SK-N-SH treated with all-trans-retinoic acid at 6 μM for 48 hours (cell line): ENCODE measurements around the gene GTF2F2.

ENCODE experiments used
- ATAC-seq: fragments of 200-7000 bp; cut with Tn5 transposase; 3 replicates; pipeline ENCODE4 v1.9.1; 2020; ENCODE audit warnings: mild to moderate bottlenecking, moderate library complexity
- ARNTL ChIP-seq: fragments of 450-650 bp; formaldehyde crosslinking; IDR thresholded peaks from 2 replicates; pipeline ENCODE4 v1.5.0; 2020; ENCODE audit warnings: low read depth, mild to moderate bottlenecking, moderate library complexity, borderline replicate concordance
- BACH2 ChIP-seq: fragments of 250-450 bp; sonication (Bioruptor Pico); IDR thresholded peaks from 2 replicates; pipeline ENCODE4 v1.9.0; 2021; ENCODE audit warnings: mild to moderate bottlenecking, borderline replicate concordance
- CSDC2 ChIP-seq: fragments of 250-450 bp; sonication (Bioruptor Pico); IDR thresholded peaks from 2 replicates; pipeline ENCODE4 v1.5.0; 2020; ENCODE audit warnings: mild to moderate bottlenecking, moderate library complexity
- ESRRG ChIP-seq: fragments of 250-450 bp; sonication (Bioruptor Pico); IDR thresholded peaks from 2 replicates; pipeline ENCODE4 v1.6.1; 2021; ENCODE audit warnings: mild to moderate bottlenecking
- ISL1 ChIP-seq: fragments of 250-450 bp; sonication (Bioruptor Pico); IDR thresholded peaks from 2 replicates; pipeline ENCODE4 v2.1.2; 2022; ENCODE audit warnings: mild to moderate bottlenecking, moderate library complexity
- PPARA ChIP-seq: fragments of 250-450 bp; sonication (Bioruptor Pico); IDR thresholded peaks from 2 replicates; pipeline ENCODE4 v1.5.0; 2020; ENCODE audit warnings: mild to moderate bottlenecking, borderline replicate concordance
- TCF4 ChIP-seq: fragments of 250-450 bp; sonication (Bioruptor Pico); IDR thresholded peaks from 2 replicates; pipeline ENCODE4 v1.8.0; 2021; ENCODE audit warnings: mild to moderate bottlenecking, moderate library complexity, borderline replicate concordance
- TOX ChIP-seq: fragments of 250-450 bp; sonication (Bioruptor Pico); IDR thresholded peaks from 2 replicates; pipeline ENCODE4 v1.8.0; 2021; ENCODE audit warnings: mild to moderate bottlenecking, moderate library complexity, borderline replicate concordance
- ZC3H10 ChIP-seq: fragments of 250-450 bp; sonication (Bioruptor Pico); IDR thresholded peaks from 2 replicates; pipeline ENCODE4 v1.5.1; 2021; ENCODE audit warnings: mild to moderate bottlenecking, moderate library complexity
- ZFP3 ChIP-seq: fragments of 250-450 bp; sonication (Bioruptor Pico); IDR thresholded peaks from 2 replicates; pipeline ENCODE4 v1.5.0; 2020; ENCODE audit warnings: mild to moderate bottlenecking, moderate library complexity
- ZFP30 ChIP-seq: fragments of 450-650 bp; formaldehyde crosslinking; IDR thresholded peaks from 2 replicates; pipeline ENCODE4 v1.5.0; 2022; ENCODE audit warnings: mild to moderate bottlenecking, moderate library complexity
- ZNF565 ChIP-seq: fragments of 450-650 bp; formaldehyde crosslinking; conservative IDR thresholded peaks from 2 replicates; pipeline ENCODE4 v1.5.0; 2020; ENCODE audit warnings: low read depth, mild to moderate bottlenecking, moderate library complexity
- ZNF70 ChIP-seq: fragments of 450-650 bp; formaldehyde crosslinking; IDR thresholded peaks from 2 replicates; pipeline ENCODE4 v1.5.0; 2020; ENCODE audit warnings: mild to moderate bottlenecking, moderate library complexity
- ZNF8 ChIP-seq: fragments of 450-650 bp; formaldehyde crosslinking; IDR thresholded peaks from 2 replicates; pipeline ENCODE4 v1.5.0; 2020; ENCODE audit warnings: mild to moderate bottlenecking, moderate library complexity
- TF ChIP-seq, protein P1 (sequence below): fragments of 250-450 bp; sonication (Bioruptor Pico); IDR thresholded peaks from 2 replicates; pipeline ENCODE4 v1.8.0; 2020; ENCODE audit warnings: mild to moderate bottlenecking, moderate library complexity, borderline replicate concordance
- TF ChIP-seq, protein P2 (sequence below): fragments of 250-450 bp; sonication (Bioruptor Pico); IDR thresholded peaks from 2 replicates; pipeline ENCODE4 v1.5.1; 2021; ENCODE audit warnings: mild to moderate bottlenecking, moderate library complexity
- TF ChIP-seq, protein P3 (sequence below): fragments of 250-450 bp; sonication (Bioruptor Pico); IDR thresholded peaks from 2 replicates; pipeline ENCODE4 v1.8.0; 2021; ENCODE audit warnings: low read depth, mild to moderate bottlenecking, moderate library complexity, borderline replicate concordance
- TF ChIP-seq, protein P4 (sequence below): fragments of 250-450 bp; sonication (Bioruptor Pico); IDR thresholded peaks from 2 replicates; pipeline ENCODE4 v1.5.0; 2020; ENCODE audit warnings: mild to moderate bottlenecking, moderate library complexity
- TF ChIP-seq, protein P5 (sequence below): fragments of 250-450 bp; sonication (Bioruptor Pico); IDR thresholded peaks from 2 replicates; pipeline ENCODE4 v1.5.1; 2020; ENCODE audit warnings: low read depth, mild to moderate bottlenecking, moderate library complexity

GTF2F2 gene

DNA sequence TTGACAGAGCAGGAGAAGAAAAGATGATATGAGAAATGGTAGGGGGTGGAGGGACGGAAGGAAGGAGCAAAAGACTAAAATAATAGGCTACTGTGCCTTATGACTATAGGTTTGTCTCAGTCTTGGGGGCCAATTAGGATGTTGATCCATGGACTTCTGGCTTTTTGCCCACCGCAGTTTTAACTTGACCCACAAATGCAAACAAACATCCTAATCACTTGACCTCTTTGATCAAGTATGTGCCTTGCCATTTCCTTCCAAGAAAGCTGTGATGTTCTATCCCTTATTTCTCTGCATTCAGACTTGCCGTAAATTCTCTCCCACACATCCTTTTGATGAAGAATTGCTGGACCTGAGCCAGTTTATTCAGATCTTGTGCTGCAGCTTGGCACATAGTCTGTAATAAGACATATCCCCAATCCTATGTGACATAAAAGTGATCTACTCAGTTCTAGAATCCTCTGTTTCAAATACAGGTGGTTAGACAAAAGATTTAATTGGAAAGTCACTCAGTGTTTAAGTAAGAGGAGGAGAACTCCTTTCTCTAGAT is 157.9 kb downstream of the GTF2F2 start:
- TF ChIP-seq, protein P1, sequence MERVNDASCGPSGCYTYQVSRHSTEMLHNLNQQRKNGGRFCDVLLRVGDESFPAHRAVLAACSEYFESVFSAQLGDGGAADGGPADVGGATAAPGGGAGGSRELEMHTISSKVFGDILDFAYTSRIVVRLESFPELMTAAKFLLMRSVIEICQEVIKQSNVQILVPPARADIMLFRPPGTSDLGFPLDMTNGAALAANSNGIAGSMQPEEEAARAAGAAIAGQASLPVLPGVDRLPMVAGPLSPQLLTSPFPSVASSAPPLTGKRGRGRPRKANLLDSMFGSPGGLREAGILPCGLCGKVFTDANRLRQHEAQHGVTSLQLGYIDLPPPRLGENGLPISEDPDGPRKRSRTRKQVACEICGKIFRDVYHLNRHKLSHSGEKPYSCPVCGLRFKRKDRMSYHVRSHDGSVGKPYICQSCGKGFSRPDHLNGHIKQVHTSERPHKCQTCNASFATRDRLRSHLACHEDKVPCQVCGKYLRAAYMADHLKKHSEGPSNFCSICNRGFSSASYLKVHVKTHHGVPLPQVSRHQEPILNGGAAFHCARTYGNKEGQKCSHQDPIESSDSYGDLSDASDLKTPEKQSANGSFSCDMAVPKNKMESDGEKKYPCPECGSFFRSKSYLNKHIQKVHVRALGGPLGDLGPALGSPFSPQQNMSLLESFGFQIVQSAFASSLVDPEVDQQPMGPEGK (CRISPR knock-in tag) = no peak
- no peak for TF ChIP-seq ZC3H10 (CRISPR knock-in tag)
- TF ChIP-seq BACH2 (CRISPR knock-in tag) = no peak
- TF ChIP-seq, protein P2, sequence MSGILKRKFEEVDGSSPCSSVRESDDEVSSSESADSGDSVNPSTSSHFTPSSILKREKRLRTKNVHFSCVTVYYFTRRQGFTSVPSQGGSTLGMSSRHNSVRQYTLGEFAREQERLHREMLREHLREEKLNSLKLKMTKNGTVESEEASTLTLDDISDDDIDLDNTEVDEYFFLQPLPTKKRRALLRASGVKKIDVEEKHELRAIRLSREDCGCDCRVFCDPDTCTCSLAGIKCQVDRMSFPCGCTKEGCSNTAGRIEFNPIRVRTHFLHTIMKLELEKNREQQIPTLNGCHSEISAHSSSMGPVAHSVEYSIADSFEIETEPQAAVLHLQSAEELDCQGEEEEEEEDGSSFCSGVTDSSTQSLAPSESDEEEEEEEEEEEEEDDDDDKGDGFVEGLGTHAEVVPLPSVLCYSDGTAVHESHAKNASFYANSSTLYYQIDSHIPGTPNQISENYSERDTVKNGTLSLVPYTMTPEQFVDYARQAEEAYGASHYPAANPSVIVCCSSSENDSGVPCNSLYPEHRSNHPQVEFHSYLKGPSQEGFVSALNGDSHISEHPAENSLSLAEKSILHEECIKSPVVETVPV = no peak
- TF ChIP-seq TOX = no peak
- TF ChIP-seq CSDC2 (CRISPR knock-in tag) = no peak
- TF ChIP-seq ZFP30 = no peak
- no peak for TF ChIP-seq ZNF8 (CRISPR knock-in tag)
- no peak for TF ChIP-seq ARNTL (CRISPR knock-in tag)
- no peak for TF ChIP-seq PPARA (CRISPR knock-in tag)
- no peak for TF ChIP-seq ZNF565 (CRISPR knock-in tag)
- TF ChIP-seq ZNF70 (CRISPR knock-in tag) = no peak
- no peak for TF ChIP-seq ESRRG (CRISPR knock-in tag)
- TF ChIP-seq ZFP3 (CRISPR knock-in tag) = no peak
- TF ChIP-seq, all 23 proteins: peak for 0
- no peak for ATAC-seq

DNA sequence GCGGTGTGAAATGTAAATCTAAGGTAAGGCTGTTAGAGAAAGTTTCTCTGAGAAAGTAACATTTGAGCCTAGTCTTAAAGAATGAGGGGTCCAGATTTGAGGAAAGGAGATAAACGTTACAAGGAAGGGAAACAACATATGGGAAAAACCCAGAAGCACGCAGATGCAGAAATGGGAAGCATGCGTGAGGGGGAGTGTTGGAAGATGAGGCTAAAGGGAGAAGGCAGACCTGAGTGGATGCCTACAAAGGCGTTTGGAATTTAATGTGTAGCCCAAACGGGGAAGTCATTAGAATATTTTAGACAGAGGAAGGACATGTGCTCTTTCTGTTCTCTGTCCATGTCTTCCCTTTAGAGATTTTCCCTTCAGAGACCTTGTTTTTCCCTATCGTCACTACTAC is 159.7 kb downstream of the GTF2F2 start:
- TF ChIP-seq, protein P3, sequence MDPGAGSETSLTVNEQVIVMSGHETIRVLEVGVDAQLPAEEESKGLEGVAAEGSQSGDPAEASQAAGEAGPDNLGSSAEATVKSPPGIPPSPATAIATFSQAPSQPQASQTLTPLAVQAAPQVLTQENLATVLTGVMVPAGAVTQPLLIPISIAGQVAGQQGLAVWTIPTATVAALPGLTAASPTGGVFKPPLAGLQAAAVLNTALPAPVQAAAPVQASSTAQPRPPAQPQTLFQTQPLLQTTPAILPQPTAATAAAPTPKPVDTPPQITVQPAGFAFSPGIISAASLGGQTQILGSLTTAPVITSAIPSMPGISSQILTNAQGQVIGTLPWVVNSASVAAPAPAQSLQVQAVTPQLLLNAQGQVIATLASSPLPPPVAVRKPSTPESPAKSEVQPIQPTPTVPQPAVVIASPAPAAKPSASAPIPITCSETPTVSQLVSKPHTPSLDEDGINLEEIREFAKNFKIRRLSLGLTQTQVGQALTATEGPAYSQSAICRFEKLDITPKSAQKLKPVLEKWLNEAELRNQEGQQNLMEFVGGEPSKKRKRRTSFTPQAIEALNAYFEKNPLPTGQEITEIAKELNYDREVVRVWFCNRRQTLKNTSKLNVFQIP = no peak
- TF ChIP-seq BACH2 (CRISPR knock-in tag) (no peak), ZNF70 (CRISPR knock-in tag) (no peak)
- TF ChIP-seq, protein P4, sequence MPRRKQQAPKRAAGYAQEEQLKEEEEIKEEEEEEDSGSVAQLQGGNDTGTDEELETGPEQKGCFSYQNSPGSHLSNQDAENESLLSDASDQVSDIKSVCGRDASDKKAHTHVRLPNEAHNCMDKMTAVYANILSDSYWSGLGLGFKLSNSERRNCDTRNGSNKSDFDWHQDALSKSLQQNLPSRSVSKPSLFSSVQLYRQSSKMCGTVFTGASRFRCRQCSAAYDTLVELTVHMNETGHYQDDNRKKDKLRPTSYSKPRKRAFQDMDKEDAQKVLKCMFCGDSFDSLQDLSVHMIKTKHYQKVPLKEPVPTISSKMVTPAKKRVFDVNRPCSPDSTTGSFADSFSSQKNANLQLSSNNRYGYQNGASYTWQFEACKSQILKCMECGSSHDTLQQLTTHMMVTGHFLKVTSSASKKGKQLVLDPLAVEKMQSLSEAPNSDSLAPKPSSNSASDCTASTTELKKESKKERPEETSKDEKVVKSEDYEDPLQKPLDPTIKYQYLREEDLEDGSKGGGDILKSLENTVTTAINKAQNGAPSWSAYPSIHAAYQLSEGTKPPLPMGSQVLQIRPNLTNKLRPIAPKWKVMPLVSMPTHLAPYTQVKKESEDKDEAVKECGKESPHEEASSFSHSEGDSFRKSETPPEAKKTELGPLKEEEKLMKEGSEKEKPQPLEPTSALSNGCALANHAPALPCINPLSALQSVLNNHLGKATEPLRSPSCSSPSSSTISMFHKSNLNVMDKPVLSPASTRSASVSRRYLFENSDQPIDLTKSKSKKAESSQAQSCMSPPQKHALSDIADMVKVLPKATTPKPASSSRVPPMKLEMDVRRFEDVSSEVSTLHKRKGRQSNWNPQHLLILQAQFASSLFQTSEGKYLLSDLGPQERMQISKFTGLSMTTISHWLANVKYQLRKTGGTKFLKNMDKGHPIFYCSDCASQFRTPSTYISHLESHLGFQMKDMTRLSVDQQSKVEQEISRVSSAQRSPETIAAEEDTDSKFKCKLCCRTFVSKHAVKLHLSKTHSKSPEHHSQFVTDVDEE (CRISPR knock-in tag) = no peak
- no peak for ATAC-seq

DNA sequence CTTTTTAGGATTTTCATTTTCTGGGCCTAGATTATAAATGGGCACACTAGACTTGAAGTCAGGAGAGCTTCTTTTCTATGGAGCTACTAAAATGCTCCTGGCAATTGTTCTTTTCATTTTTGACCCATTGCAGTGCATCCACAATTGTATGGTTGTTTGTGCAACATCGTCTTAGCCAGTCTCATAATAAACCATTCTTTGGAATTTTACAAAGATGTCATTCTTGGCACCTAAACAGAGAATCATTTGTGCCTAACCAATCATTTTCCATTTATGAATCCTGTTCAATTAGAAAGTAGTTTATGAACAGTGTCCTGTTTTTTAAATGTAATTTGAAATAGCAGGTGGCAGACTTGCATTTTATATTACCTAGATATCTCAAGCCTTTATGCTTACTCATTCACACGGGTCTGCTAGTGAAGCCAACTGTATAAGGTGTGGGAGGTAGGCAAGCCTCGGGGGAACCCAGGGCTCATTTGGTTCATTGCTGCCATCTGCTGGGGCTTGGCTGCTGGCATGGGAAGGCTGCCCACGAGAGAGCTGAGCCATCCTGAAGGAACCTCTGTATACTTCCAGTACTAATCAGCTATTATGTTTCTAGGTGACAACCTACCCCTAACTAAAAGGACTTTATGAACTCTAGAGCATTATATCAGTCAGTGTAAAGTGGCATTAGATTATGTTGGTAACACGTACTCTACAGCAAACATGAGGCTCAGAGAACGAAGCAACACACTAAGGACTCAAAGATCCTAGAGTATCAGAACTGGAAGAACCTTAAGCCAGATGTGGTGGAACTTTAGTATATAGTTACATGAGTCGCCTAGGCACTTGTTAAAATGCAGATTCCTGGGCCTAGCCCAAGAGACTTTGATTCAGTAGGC is 160.7 kb downstream of the GTF2F2 start:
- peak; percentile 100 for ATAC-seq
- TF ChIP-seq CSDC2 (CRISPR knock-in tag) (no peak), ISL1 (no peak), TCF4 (CRISPR knock-in tag) (no peak), PPARA (CRISPR knock-in tag) (no peak), ZNF70 (CRISPR knock-in tag) (no peak)
- TF ChIP-seq, protein P5, sequence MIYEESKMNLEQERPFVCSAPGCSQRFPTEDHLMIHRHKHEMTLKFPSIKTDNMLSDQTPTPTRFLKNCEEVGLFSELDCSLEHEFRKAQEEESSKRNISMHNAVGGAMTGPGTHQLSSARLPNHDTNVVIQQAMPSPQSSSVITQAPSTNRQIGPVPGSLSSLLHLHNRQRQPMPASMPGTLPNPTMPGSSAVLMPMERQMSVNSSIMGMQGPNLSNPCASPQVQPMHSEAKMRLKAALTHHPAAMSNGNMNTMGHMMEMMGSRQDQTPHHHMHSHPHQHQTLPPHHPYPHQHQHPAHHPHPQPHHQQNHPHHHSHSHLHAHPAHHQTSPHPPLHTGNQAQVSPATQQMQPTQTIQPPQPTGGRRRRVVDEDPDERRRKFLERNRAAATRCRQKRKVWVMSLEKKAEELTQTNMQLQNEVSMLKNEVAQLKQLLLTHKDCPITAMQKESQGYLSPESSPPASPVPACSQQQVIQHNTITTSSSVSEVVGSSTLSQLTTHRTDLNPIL (CRISPR knock-in tag) = no peak
- TF ChIP-seq, protein P3 = no peak
- TF ChIP-seq, protein P2 = no peak
